Adrenal gland (tissue), 12 donors: ENCODE results near the gene ACVRL1. TPM values are rescaled to one million over a fixed set of nuclear protein-coding genes. Genes with fewer than 3 reads are reported as not detected.

Experiments
- DNase-seq, 7 donors: peaks; one replicate each; pipeline ENCODE4 v3.0.0-alpha.2; 2019 to 2020
- H3K27ac ChIP-seq, 5 donors: fragments of 200-600 bp; sonication (generic) in 4 of 5; 1 replicate in 3 of 5; 2 replicates in 2 of 5; pipeline versions ENCODE4 v1.5.1 to v1.8.0; 2016 to 2020; ENCODE audit warnings: mild to moderate bottlenecking in 1 of 5
- H3K27me3 ChIP-seq: fragments of 200-600 bp; 2 replicates; pipeline ENCODE4 v1.8.0; 2021
- H3K36me3 ChIP-seq, 2 donors: fragments of 200-600 bp; replicated peaks in 1 of 2; 1 replicate in 1 of 2; 2 replicates in 1 of 2; pipeline versions ENCODE4 v1.5.1 to v1.8.0; 2018 to 2022
- H3K4me1 ChIP-seq, 2 donors: fragments of 200-600 bp; replicated peaks in 1 of 2; 1 replicate in 1 of 2; 2 replicates in 1 of 2; pipeline versions ENCODE4 v1.5.1 to v1.8.0; 2018 to 2021
- H3K4me3 ChIP-seq, 4 donors: fragments of 200-600 bp; sonication (generic) in 3 of 4; one replicate each; pipeline ENCODE4 v1.5.1; 2016 to 2018
- H3K9me3 ChIP-seq, 3 donors: fragments of 200-600 bp; sonication (generic) in 1 of 3; replicated peaks in 1 of 3; 1 replicate in 2 of 3; 2 replicates in 1 of 3; pipeline versions ENCODE4 v1.5.1 to v1.8.0; 2016 to 2021
- CTCF ChIP-seq, 6 experiments: fragments of 450-650 bp in 4 of 6; fragments of 200-600 bp in 2 of 6; sonication (generic) in 1 of 6; IDR thresholded peaks; 1 replicate in 5 of 6; 2 replicates in 1 of 6; pipeline versions ENCODE4 v1.5.1 to v1.8.0; 2016 to 2021; ENCODE audit warnings: antibody characterized with exemption in 6 of 6, mild to moderate bottlenecking in 2 of 6, moderate library complexity in 1 of 6
- POLR2A ChIP-seq, 2 donors: fragments of 450-650 bp; IDR thresholded peaks; one replicate each; pipeline ENCODE4 v1.6.1; 2017; ENCODE audit warnings: antibody characterized with exemption in 2 of 2, mild to moderate bottlenecking in 2 of 2, moderate library complexity in 1 of 2
- WGBS, 4 donors: extraction: QIAGEN DNeasy Blood & Tissue Kit in 2 of 4; methylation state at CpG; one replicate each; pipeline versions ENCODE4 v1.1.5 to v1.1.7; 2013 to 2017; 5-methylcytosine and 5-hydroxymethylcytosine counted together
- intact Hi-C, 2 donors: fragments of 100-400 bp; cut with DNase I; formaldehyde crosslinking; loops; one replicate each; pipeline versions ENCODE4 v1.14.1 to v1.15.0; 2022 to 2023
- polyA plus RNA-seq, 3 donors: library from polyadenylated mRNA; stranded (reverse); fragments of 200-250 nt in 2 of 3; fragments of 350-450 nt in 1 of 3; fragmentation: Illumina TruSeq in 1 of 3; extraction: RNeasy Lipid Tissue Mini Kit (QIAGEN cat#74804) in 1 of 3; gene quantifications; one replicate each; pipeline ENCODE4 v1.2.3, GENCODE V29; 2013 to 2014
- total RNA-seq, 9 donors: library from RNA; depleted of rRNA in 4 of 9; stranded (reverse); fragments of >200 nt in 4 of 9; fragments of 120-200 nt in 1 of 9; fragmentation: NEBNext Ultra II Directional in 1 of 9; extraction: Animal tissue kit (Norgen Biotek cat#: 25700) in 1 of 9; gene quantifications; one replicate each; pipeline versions ENCODE4 v1.1.0 to v1.2.4, GENCODE V29; 2013 to 2023
- donor health status: healthy with polysubstance abuse.
- donor health status: Bipolar disorder and iron deficiency.
- donor health status: DM: yes; HTN: yes; CAD: no.
- donor health status: DM: no; HTN: no; CAD: no.
- donor health status: DM: no; HTN: no; CAD: no.
- donor health status: DM: yes; HTN: yes; CAD: no.

The ACVRL1 gene
- total and polyA plus RNA-seq, 12 donors = 7.8 to 117 (median 43.7) TPM

- Histone ChIP-seq H3K27ac (peak overlapping the region in 2 of 5 donors; percentile 47 to 58), H3K4me1 (peaks cover 3 to 26% of the 10 kb centered on the region in 2 donors), H3K36me3 (peaks cover 0 to 15% of the 10 kb centered on the region in 2 donors), H3K27me3 (no peaks in the 10 kb centered on the region), H3K4me3 (no peak overlapping the region), H3K9me3 (no peaks in the 10 kb centered on the region)
- TF ChIP-seq CTCF (IDR thresholded peaks at IDR 0.05) (no peak), POLR2A (IDR thresholded peaks at IDR 0.05) (no peak)
- DNase-seq = no peak
- intact Hi-C loops = no loop called here
- 70 to 77% (median 74%) methylated on average over 11 to 16 of the region's 16 CpGs for WGBS, 4 donors
Measured at GRCh38 chr12:51917746-51918453, 10.6 kb downstream of the ACVRL1 start.

- Histone ChIP-seq H3K36me3 (peaks cover 0 to 15% of the 10 kb centered on the region in 2 donors), H3K4me3 (no peak overlapping the region), H3K27me3 (no peaks in the 10 kb centered on the region), H3K27ac (no peak overlapping the region), H3K9me3 (no peaks in the 10 kb centered on the region), H3K4me1 (peaks cover 8 to 28% of the 10 kb centered on the region in 2 donors)
- intact Hi-C loops = no loop called here
- no peak for TF ChIP-seq CTCF (IDR thresholded peaks at IDR 0.05)
- TF ChIP-seq POLR2A (IDR thresholded peaks at IDR 0.05) = no peak
- 76 to 86% (median 77%) methylated on average over 2 of the region's 2 CpGs for WGBS, 4 donors
- DNase-seq = no peak
Measured at GRCh38 chr12:51920046-51920445, 12.7 kb downstream of the ACVRL1 start.

- intact Hi-C loops = no loop called here
- Histone ChIP-seq H3K27ac (peak overlapping the region in 2 of 5 donors; percentile 17 to 49), H3K36me3 (peaks cover 0 to 4% of the 10 kb centered on the region in 2 donors), H3K4me1 (peaks cover 8 to 38% of the 10 kb centered on the region in 2 donors), H3K4me3 (no peak overlapping the region), H3K27me3 (no peaks in the 10 kb centered on the region), H3K9me3 (no peaks in the 10 kb centered on the region)
- 74 to 78% (median 77%) methylated on average over 3 to 7 of the region's 7 CpGs for whole genome bisulfite sequencing, 4 donors
- DNase-seq = no peak
- TF ChIP-seq CTCF (IDR thresholded peaks at IDR 0.05) (no peak), POLR2A (IDR thresholded peaks at IDR 0.05) (no peak)
Measured at GRCh38 chr12:51921017-51921725, 13.9 kb downstream of the ACVRL1 start.

GRCh38 chr12:51922146-51922545 is 14.8 kb downstream of the ACVRL1 start:
- H3K4me1 ChIP-seq = peaks cover 8 to 35% of the 10 kb centered on the region in 2 donors
- TF ChIP-seq POLR2A (IDR thresholded peaks at IDR 0.05) (no peak), CTCF (IDR thresholded peaks at IDR 0.05) (no peak)
- no peaks in the 10 kb centered on the region for H3K9me3 ChIP-seq
- 92 to 95% (median 93%) methylated on average over 2 of the region's 2 CpGs; no CpG with 5 or more reads in 1 of the 4 donors for WGBS, 4 donors
- no peaks in the 10 kb centered on the region for H3K36me3 ChIP-seq
- intact Hi-C loops = no loop called here
- no peak for DNase-seq
- peak overlapping the region in 2 of 5 donors; percentile 63 to 79 for H3K27ac ChIP-seq
- H3K4me3 ChIP-seq = no peak overlapping the region
- H3K27me3 ChIP-seq = no peaks in the 10 kb centered on the region
